HepG2 (cell line): Measurements from ENCODE around the gene TOGARAM1. TPM values are rescaled to one million over a fixed set of nuclear protein-coding genes. Genes with fewer than 3 reads are reported as not detected.

Experiments used
- ARID4A ChIP-seq: sonication (generic); formaldehyde crosslinking; IDR thresholded peaks from 2 replicates; pipeline ENCODE4 v1.5.0; 2020; ENCODE audit warnings: mild to moderate bottlenecking, missing genetic modification reagents, borderline replicate concordance
- ASH2L ChIP-seq: fragments of 300-600, 200-600 bp; sonication (generic); IDR thresholded peaks from 2 replicates; pipeline ENCODE4 v1.7.0; 2017; ENCODE audit warnings: low read depth, mild to moderate bottlenecking, moderate library complexity, mixed read lengths, low read length; ENCODE audit not compliant: insufficient read length
- GFI1 ChIP-seq: sonication (generic); formaldehyde crosslinking; IDR thresholded peaks from 2 replicates; pipeline ENCODE4 v1.5.0; 2020; ENCODE audit warnings: missing genetic modification reagents, mild to moderate bottlenecking, borderline replicate concordance
- HCFC1 ChIP-seq: fragments of 150-350 bp; IDR thresholded peaks from 2 replicates; pipeline ENCODE4 v1.6.1; 2014; ENCODE audit warnings: low read depth, low read length
- HNF4A ChIP-seq: sonication (generic); formaldehyde crosslinking; IDR thresholded peaks from 2 replicates; pipeline ENCODE4 v1.4.0; 2020; ENCODE audit warnings: missing genetic modification reagents
- HNRNPUL1 ChIP-seq: fragments of 200-400 bp; formaldehyde crosslinking; IDR thresholded peaks from 2 replicates; pipeline ENCODE4 v1.6.1; 2017; ENCODE audit warnings: low read depth, mild to moderate bottlenecking, low read length, moderate library complexity
- KDM2A ChIP-seq: sonication (generic); formaldehyde crosslinking; IDR thresholded peaks from 2 replicates; pipeline ENCODE4 v1.4.0; 2020; ENCODE audit warnings: low read depth, missing genetic modification reagents, borderline replicate concordance
- KLF11 ChIP-seq: IDR thresholded peaks from 2 replicates; pipeline ENCODE4 v1.6.1; 2016; ENCODE audit warnings: missing compliant biosample characterization
- MYC ChIP-seq: sonication (generic); formaldehyde crosslinking; IDR thresholded peaks from 2 replicates; pipeline ENCODE4 v1.9.0; 2021; ENCODE audit warnings: missing genetic modification reagents, borderline replicate concordance
- PHF21A ChIP-seq: sonication (generic); formaldehyde crosslinking; IDR thresholded peaks from 2 replicates; pipeline ENCODE4 v1.5.0; 2020; ENCODE audit warnings: mild to moderate bottlenecking, missing genetic modification reagents
- SKI ChIP-seq: fragments of 450-650 bp; IDR thresholded peaks from one replicate; pipeline ENCODE4 v1.6.1; 2018; ENCODE audit warnings: mild to moderate bottlenecking; ENCODE audit not compliant: partially characterized antibody
- SMARCC2 ChIP-seq: fragments of 450-650 bp; IDR thresholded peaks from 2 replicates; pipeline ENCODE4 v1.6.1; 2017; ENCODE audit warnings: antibody characterized with exemption, mild to moderate bottlenecking
- SRF ChIP-seq: IDR thresholded peaks from 2 replicates; pipeline ENCODE4 v1.6.1; 2011; ENCODE audit warnings: mild to moderate bottlenecking, low read depth, low read length, moderate library complexity
- TBX3 ChIP-seq: fragments of 450-650 bp; IDR thresholded peaks from 2 replicates; pipeline ENCODE4 v1.6.1; 2017; ENCODE audit warnings: antibody characterized with exemption, mild to moderate bottlenecking, inconsistent platforms, borderline replicate concordance
- THAP11 ChIP-seq: IDR thresholded peaks from 2 replicates; pipeline ENCODE4 v1.6.1; 2016; ENCODE audit warnings: missing biosample characterization, missing genetic modification reagents
- ZBTB7A ChIP-seq: sonication (generic); formaldehyde crosslinking; IDR thresholded peaks from 2 replicates; pipeline ENCODE4 v1.8.0; 2022; ENCODE audit warnings: mild to moderate bottlenecking, missing genetic modification reagents
- ZFP36L1 ChIP-seq: sonication (generic); formaldehyde crosslinking; IDR thresholded peaks from 2 replicates; pipeline ENCODE4 v1.8.0; 2022; ENCODE audit warnings: mild to moderate bottlenecking, missing genetic modification reagents, moderate library complexity
- ZFYVE20 ChIP-seq: sonication (generic); formaldehyde crosslinking; IDR thresholded peaks from 2 replicates; pipeline ENCODE4 v1.8.0; 2023; ENCODE audit warnings: low read depth, mild to moderate bottlenecking, moderate library complexity, missing genetic modification reagents, borderline replicate concordance
- ZMYM4 ChIP-seq: sonication (generic); formaldehyde crosslinking; IDR thresholded peaks from 2 replicates; pipeline ENCODE4 v1.8.1; 2023; ENCODE audit warnings: mild to moderate bottlenecking, missing genetic modification reagents
- ZNF234 ChIP-seq: sonication (generic); formaldehyde crosslinking; conservative IDR thresholded peaks from 2 replicates; pipeline ENCODE4 v1.5.1; 2020; ENCODE audit warnings: mild to moderate bottlenecking, missing genetic modification reagents
- ZNF317 ChIP-seq: sonication (generic); formaldehyde crosslinking; IDR thresholded peaks from 2 replicates; pipeline ENCODE4 v1.5.0; 2020; ENCODE audit warnings: mild to moderate bottlenecking, missing genetic modification reagents
- ZNF34 ChIP-seq: sonication (generic); formaldehyde crosslinking; IDR thresholded peaks from 2 replicates; pipeline ENCODE4 v1.4.0; 2020; ENCODE audit warnings: mild to moderate bottlenecking, missing genetic modification reagents, borderline replicate concordance
- ZNF576 ChIP-seq: sonication (generic); formaldehyde crosslinking; IDR thresholded peaks from 2 replicates; pipeline ENCODE4 v1.4.0; 2020; ENCODE audit warnings: mild to moderate bottlenecking, missing genetic modification reagents
- ZNF800 ChIP-seq: sonication (generic); formaldehyde crosslinking; IDR thresholded peaks from 2 replicates; pipeline ENCODE4 v1.4.0; 2020; ENCODE audit warnings: missing genetic modification reagents
- polyA plus RNA-seq, 8 experiments: library from polyadenylated mRNA; depleted of rRNA in 3 of 8; stranded (reverse) in 7 of 8; unstranded in 1 of 8; fragments of >200 nt; fragmentation: Illumina TruSeq in 4 of 8; extraction: Trizol in 4 of 8; gene quantifications; 2 replicates each; pipeline versions ENCODE4 v1.2.1 to v1.2.3, GENCODE V29; 2011 to 2016; ENCODE audit warnings: low read depth in 4 of 8, missing spikeins in 1 of 8, mixed read lengths in 1 of 8; ENCODE audit not compliant: insufficient read depth in 1 of 8
- total RNA-seq, 5 experiments: library from RNA; depleted of rRNA; stranded (reverse); fragments of >200 nt; fragmentation: Illumina TruSeq; extraction: Trizol; gene quantifications; 2 replicates each; pipeline ENCODE4 v1.2.3, GENCODE V29; 2016; ENCODE audit warnings: low read depth in 1 of 5
- TF ChIP-seq, protein P1 (sequence below): sonication (generic); formaldehyde crosslinking; IDR thresholded peaks from 2 replicates; pipeline ENCODE4 v1.4.0; 2020; ENCODE audit warnings: mild to moderate bottlenecking, missing genetic modification reagents

The TOGARAM1 gene
- total and polyA plus RNA-seq, 2 of the 13 experiments (the other 11 are each of a cell fraction or from before 2014, with no cell fraction given), result 5.6 to 9.8 TPM

DNA sequence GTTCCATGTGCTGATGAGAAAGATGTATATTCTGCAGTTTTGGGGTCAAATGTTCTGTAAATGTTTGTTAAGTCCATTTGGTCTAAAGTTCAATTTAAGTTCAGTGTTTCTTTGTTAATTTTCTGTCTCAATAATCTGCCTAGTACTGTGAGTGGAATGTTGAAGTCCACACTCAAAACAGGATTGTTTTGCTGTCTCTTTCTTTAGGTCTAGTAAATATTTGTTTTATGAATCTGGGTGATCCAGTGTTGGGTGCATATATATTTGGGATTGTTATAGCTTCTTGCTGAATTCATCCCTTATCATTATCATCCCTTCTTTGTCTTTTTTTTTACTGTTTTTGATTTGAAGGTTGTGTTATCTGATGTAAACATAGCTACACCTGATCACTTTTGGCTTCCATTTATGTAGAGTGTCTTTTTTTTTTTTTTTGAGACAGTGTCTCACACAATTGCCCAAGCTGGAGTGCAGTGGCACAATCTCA is 95.9 kb downstream of the TOGARAM1 start (continued):
- TF ChIP-seq, protein P1, sequence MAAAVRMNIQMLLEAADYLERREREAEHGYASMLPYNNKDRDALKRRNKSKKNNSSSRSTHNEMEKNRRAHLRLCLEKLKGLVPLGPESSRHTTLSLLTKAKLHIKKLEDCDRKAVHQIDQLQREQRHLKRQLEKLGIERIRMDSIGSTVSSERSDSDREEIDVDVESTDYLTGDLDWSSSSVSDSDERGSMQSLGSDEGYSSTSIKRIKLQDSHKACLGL, result no peak
- TF ChIP-seq ZMYM4 (CRISPR knock-in tag), result no peak
- no peak for TF ChIP-seq SRF
- no peak for TF ChIP-seq KDM2A
- no peak for TF ChIP-seq ZFP36L1 (CRISPR knock-in tag)
- no peak for TF ChIP-seq MYC
- TF ChIP-seq SKI, result no peak
- TF ChIP-seq ZBTB7A (CRISPR knock-in tag), result no peak
- no peak for TF ChIP-seq HCFC1
- TF ChIP-seq ARID4A, result no peak
- peak; percentile 44; the same call in 1 of the 2 replicates for TF ChIP-seq PHF21A (CRISPR knock-in tag)
- peak; percentile 83 for TF ChIP-seq HNF4A (CRISPR knock-in tag)
- peak; percentile 99 for TF ChIP-seq GFI1 (CRISPR knock-in tag)
- peak; percentile 61; the same call in 1 of the 2 replicates for TF ChIP-seq TBX3
- peak; percentile 76 for TF ChIP-seq ASH2L
- TF ChIP-seq KLF11 (CRISPR knock-in tag), result no peak
- no peak for TF ChIP-seq ZNF34 (CRISPR knock-in tag)
- no peak for TF ChIP-seq ZFYVE20 (CRISPR knock-in tag)
- peak; percentile 46; the same call in 1 of the 2 replicates for TF ChIP-seq THAP11 (CRISPR knock-in tag)
- TF ChIP-seq ZNF317 (CRISPR knock-in tag), result 0 out of 2 replicates have a peak, but pooled peaks have one; percentile 51
- TF ChIP-seq SMARCC2, result no peak
- no peak for TF ChIP-seq HNRNPUL1
- TF ChIP-seq ZNF576 (CRISPR knock-in tag), result no peak
- TF ChIP-seq ZNF234 (CRISPR knock-in tag), result no peak
- 0 out of 2 replicates have a peak, but pooled peaks have one; percentile 15 for TF ChIP-seq ZNF800 (CRISPR knock-in tag)
